Ascending aorta (tissue), 2 donors: ENCODE data around the gene JOSD1. TPM values are rescaled to one million over a fixed set of nuclear protein-coding genes. Genes with fewer than 3 reads are reported as not detected.
A peak's percentile ranks its signal among the peaks of the same experiment; 100 is the strongest.

ENCODE experiments used
- DNase-seq, 2 donors: peaks; one replicate each; pipeline ENCODE4 v3.0.0-alpha.2; 2019; ENCODE audit warnings: low spot score in 2 of 2
- H3K27ac ChIP-seq, 2 donors: fragments of 200-600 bp; sonication (generic); one replicate each; pipeline ENCODE4 v1.5.1; 2016 to 2017; ENCODE audit warnings: mild to moderate bottlenecking in 1 of 2
- H3K27me3 ChIP-seq: fragments of 200-600 bp; sonication (generic); one replicate; pipeline ENCODE4 v1.5.1; 2017
- H3K36me3 ChIP-seq, 2 donors: fragments of 200-600 bp; sonication (generic); one replicate each; pipeline ENCODE4 v1.5.1; 2016
- H3K4me1 ChIP-seq, 2 donors: fragments of 200-600 bp; sonication (generic); one replicate each; pipeline ENCODE4 v1.5.1; 2016 to 2017; ENCODE audit warnings: mild to moderate bottlenecking in 1 of 2
- H3K4me3 ChIP-seq, 2 donors: fragments of 200-600 bp; sonication (generic); one replicate each; pipeline ENCODE4 v1.5.1; 2016 to 2017; ENCODE audit warnings: mild to moderate bottlenecking in 1 of 2
- H3K9me3 ChIP-seq, 2 donors: fragments of 200-600 bp; sonication (generic); one replicate each; pipeline ENCODE4 v1.5.1; 2016
- intact Hi-C: fragments of 100-400 bp; cut with DNase I; formaldehyde crosslinking; loops from one replicate; pipeline ENCODE4 v1.15.1; 2023
- total RNA-seq: library from RNA; depleted of rRNA; stranded (reverse); fragments of >200 nt; gene quantifications from one replicate; pipeline ENCODE4 v1.1.0, GENCODE V29; 2016
- TF ChIP-seq, protein P1 (sequence below), 3 experiments: fragments of 200-600 bp in 2 of 3; fragments of 450-650 bp in 1 of 3; sonication (generic) in 2 of 3; IDR thresholded peaks; one replicate each; pipeline ENCODE4 v1.5.1; 2016 to 2019; ENCODE audit warnings: antibody characterized with exemption in 3 of 3, mild to moderate bottlenecking in 1 of 3, moderate library complexity in 1 of 3

JOSD1 gene
- total RNA-seq, 1 donor from 2014 or later: 153 TPM

DNA sequence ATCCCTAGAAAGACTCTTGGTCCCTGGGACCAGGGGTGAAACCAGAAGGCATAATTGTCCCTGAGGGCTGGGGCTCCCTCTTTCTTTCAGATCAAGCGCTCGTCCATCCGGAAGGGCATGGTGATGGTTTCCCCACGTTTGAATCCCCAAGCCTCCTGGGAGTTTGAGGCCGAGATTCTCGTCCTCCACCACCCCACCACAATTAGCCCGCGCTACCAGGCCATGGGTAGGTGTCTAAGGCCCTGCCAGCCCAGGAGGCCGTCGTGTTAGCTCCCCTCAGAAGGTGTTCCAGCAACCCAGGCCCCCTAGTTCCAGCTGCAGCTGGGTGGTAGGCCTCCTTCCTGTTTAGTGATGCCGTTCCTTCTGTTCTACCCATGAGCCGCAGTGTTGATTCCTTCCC, 26.4 kb upstream of the JOSD1 start:
- H3K9me3 ChIP-seq: no peaks in the 10 kb centered on the region
- no peak overlapping the region for H3K27ac ChIP-seq
- TF ChIP-seq, protein P1, sequence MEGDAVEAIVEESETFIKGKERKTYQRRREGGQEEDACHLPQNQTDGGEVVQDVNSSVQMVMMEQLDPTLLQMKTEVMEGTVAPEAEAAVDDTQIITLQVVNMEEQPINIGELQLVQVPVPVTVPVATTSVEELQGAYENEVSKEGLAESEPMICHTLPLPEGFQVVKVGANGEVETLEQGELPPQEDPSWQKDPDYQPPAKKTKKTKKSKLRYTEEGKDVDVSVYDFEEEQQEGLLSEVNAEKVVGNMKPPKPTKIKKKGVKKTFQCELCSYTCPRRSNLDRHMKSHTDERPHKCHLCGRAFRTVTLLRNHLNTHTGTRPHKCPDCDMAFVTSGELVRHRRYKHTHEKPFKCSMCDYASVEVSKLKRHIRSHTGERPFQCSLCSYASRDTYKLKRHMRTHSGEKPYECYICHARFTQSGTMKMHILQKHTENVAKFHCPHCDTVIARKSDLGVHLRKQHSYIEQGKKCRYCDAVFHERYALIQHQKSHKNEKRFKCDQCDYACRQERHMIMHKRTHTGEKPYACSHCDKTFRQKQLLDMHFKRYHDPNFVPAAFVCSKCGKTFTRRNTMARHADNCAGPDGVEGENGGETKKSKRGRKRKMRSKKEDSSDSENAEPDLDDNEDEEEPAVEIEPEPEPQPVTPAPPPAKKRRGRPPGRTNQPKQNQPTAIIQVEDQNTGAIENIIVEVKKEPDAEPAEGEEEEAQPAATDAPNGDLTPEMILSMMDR (IDR thresholded peaks at IDR 0.05): no peak
- no peak for DNase-seq
- intact Hi-C loops: no loop called here
- peaks cover 2 to 9% of the 10 kb centered on the region in 2 donors for H3K4me1 ChIP-seq
- peaks cover 87 to 97% of the 10 kb centered on the region in 2 donors for H3K36me3 ChIP-seq
- no peaks in the 10 kb centered on the region for H3K27me3 ChIP-seq
- no peak overlapping the region for H3K4me3 ChIP-seq

DNA sequence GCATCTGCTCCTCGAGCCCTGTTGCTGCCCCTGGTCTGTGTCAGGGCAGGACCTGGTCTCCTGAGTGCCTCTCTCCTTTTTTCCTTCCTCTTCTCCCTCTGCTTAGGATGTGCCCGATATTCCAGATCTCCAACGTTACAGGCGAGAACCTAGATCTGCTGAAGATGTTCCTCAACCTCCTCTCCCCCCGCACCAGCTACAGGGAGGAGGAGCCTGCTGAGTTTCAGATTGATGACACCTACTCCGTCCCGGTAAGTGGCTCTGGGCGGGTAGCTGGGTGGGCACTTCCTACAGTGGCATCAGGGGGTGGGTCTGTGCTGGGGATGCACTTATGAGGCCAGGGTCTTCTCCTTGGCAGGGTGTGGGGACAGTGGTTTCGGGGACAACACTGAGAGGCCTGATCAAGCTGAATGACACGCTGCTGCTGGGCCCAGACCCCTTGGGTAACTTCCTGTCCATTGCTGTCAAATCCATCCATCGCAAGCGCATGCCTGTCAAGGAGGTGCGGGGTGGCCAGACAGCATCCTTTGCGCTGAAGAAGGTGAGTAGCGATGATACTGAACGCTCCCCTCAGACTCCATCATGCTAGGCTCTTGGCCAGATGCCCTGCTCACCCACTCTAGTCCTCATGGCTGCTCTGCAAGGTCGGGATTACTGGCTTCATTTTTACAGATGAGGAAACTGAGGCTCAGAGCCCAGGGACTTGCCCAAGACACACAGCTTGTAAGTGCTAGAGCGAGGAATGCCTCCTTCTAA, 25.3 kb upstream of the JOSD1 start:
- DNase-seq: no peak

DNA sequence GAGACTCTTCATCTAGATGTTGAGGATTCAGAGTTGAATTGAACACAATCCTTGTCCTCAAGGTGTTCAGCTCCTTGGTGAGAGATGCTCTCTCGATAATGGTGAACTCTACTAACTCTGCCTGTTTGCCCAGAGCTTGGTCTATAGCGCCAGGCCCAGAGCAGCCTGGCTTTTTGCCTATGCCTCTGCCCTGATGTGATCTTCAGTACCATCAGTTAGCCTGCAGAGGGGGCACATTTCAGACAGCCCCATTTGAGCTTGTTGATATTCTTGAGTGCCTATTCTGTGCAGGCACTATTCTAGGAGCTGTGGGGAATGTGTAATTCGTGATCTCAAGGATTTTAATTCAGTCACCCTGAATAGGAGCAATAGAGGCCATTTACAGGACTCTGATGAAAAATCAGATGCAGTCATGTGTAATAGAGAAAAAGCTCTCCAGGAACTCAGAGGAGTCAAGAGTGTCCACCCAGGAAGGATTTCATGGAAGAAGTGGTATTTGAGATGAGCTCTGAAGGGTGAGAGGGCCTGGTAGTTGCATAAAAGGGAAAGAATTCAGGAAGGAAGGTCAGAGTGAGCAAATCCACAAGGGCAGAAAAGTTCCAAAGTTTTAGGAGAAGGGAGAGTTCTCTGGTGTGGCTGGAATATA, 24.3 kb upstream of the JOSD1 start:
- TF ChIP-seq, protein P1 (IDR thresholded peaks at IDR 0.05): peak in 2 of 3 experiments; percentile 14 to 26
- H3K4me1 ChIP-seq: no peaks in the 10 kb centered on the region
- peaks cover 90 to 100% of the 10 kb centered on the region in 2 donors for H3K36me3 ChIP-seq
- no peaks in the 10 kb centered on the region for H3K27me3 ChIP-seq
- H3K27ac ChIP-seq: no peak overlapping the region
- H3K4me3 ChIP-seq: no peak overlapping the region
- intact Hi-C loops: no loop called here
- no peaks in the 10 kb centered on the region for H3K9me3 ChIP-seq
- no peak for DNase-seq

More for the DNA sequence above, 25.3 kb upstream of the JOSD1 start:
- no peak overlapping the region for H3K4me3 ChIP-seq
- intact Hi-C loops: no loop called here
- no peaks in the 10 kb centered on the region for H3K9me3 ChIP-seq
- TF ChIP-seq, protein P1 (IDR thresholded peaks at IDR 0.05): no peak
- no peaks in the 10 kb centered on the region for H3K4me1 ChIP-seq
- H3K27ac ChIP-seq: no peak overlapping the region
- H3K36me3 ChIP-seq: peaks cover 95 to 97% of the 10 kb centered on the region in 2 donors
- no peaks in the 10 kb centered on the region for H3K27me3 ChIP-seq

DNA sequence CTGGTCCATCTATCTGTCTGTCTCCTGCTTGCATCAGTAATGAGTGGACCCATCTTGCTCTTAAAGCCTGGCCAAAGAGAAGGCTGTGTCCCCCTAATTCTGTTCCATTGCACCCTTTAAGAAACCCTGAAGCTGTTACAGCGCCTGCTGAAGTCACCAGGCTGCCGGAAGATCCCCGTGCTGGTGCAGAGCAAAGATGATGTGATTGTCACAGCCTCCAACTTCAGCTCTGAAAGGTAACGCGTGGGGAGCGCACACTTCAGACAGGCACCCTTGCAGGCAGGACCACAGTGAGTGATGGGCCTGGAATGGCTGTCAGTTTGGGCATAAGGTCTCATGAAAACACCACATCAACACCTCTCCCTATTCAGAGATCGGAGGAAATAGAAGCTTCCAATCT, 23.4 kb upstream of the JOSD1 start:
- H3K9me3 ChIP-seq: no peaks in the 10 kb centered on the region
- no peak overlapping the region for H3K4me3 ChIP-seq
- H3K4me1 ChIP-seq: peaks cover 0 to under 1% of the 10 kb centered on the region in 2 donors
- intact Hi-C loops: no loop called here
- no peak for DNase-seq
- H3K27me3 ChIP-seq: no peaks in the 10 kb centered on the region
- H3K36me3 ChIP-seq: peaks cover 85 to 92% of the 10 kb centered on the region in 2 donors
- H3K27ac ChIP-seq: no peak overlapping the region
- TF ChIP-seq, protein P1 (IDR thresholded peaks at IDR 0.05): no peak

DNA sequence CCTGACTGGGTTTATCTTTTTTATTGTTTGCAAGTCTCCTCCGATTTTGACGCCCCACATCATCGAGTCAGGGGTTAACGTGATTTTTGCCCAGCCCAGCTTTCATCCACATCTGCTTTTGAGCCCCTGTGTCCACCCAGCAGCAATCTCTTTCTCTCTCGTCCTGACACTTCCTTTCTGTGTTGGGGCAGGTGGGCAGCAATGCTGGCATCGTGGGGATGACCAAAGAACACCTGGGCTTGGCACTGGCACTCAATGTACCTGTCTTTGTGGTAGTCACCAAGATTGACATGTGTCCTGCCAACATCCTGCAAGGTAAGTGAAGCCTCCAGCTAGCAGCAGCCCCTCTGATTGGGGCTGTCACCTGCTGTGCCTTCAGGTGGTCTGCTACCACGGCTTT, 20.8 kb upstream of the JOSD1 start:
- peaks cover 0 to 11% of the 10 kb centered on the region in 2 donors for H3K4me1 ChIP-seq
- H3K9me3 ChIP-seq: no peaks in the 10 kb centered on the region
- no peak overlapping the region for H3K27ac ChIP-seq
- no peak overlapping the region for H3K4me3 ChIP-seq
- intact Hi-C loops: no loop called here
- TF ChIP-seq, protein P1 (IDR thresholded peaks at IDR 0.05): no peak
- H3K27me3 ChIP-seq: no peaks in the 10 kb centered on the region
- no peak for DNase-seq
- H3K36me3 ChIP-seq: peaks cover 66 to 76% of the 10 kb centered on the region in 2 donors
